H1 (cell line): ENCODE data around the gene THAP4. TPM values are rescaled to one million over a fixed set of nuclear protein-coding genes. Genes with fewer than 3 reads are reported as not detected.

Experiments
- KDM1A ChIP-seq: fragments of 200-600, 300-600 bp; sonication (generic); IDR thresholded peaks from 2 replicates; pipeline ENCODE4 v1.7.1; 2016; ENCODE audit warnings: mild to moderate bottlenecking, low read length, borderline replicate concordance
- polyA plus RNA-seq, 7 experiments: library from polyadenylated mRNA; depleted of rRNA in 3 of 7; stranded (reverse) in 5 of 7; unstranded in 2 of 7; fragments of >200 nt in 5 of 7; fragments of 200-250 nt in 2 of 7; gene quantifications; 1 replicate in 5 of 7; 2 replicates in 1 of 7; 4 replicates in 1 of 7; pipeline versions ENCODE4 v1.2.1 to v1.2.3, GENCODE V29; 2011 to 2013; ENCODE audit warnings: missing spikeins in 2 of 7, mixed read lengths in 2 of 7
- total RNA-seq: library from RNA; stranded (reverse); fragmentation: NEBNext Ultra II Directional; extraction: Animal tissue kit (Norgen Biotek cat#: 25700); gene quantifications from 2 replicates; pipeline ENCODE4 v1.2.1, GENCODE V29; 2021

Gene THAP4
- total and polyA plus RNA-seq, 2 of the 8 experiments (the other 6 are each of a cell fraction or from before 2014, with no cell fraction given), result 78.9 to 83.6 TPM

DNA sequence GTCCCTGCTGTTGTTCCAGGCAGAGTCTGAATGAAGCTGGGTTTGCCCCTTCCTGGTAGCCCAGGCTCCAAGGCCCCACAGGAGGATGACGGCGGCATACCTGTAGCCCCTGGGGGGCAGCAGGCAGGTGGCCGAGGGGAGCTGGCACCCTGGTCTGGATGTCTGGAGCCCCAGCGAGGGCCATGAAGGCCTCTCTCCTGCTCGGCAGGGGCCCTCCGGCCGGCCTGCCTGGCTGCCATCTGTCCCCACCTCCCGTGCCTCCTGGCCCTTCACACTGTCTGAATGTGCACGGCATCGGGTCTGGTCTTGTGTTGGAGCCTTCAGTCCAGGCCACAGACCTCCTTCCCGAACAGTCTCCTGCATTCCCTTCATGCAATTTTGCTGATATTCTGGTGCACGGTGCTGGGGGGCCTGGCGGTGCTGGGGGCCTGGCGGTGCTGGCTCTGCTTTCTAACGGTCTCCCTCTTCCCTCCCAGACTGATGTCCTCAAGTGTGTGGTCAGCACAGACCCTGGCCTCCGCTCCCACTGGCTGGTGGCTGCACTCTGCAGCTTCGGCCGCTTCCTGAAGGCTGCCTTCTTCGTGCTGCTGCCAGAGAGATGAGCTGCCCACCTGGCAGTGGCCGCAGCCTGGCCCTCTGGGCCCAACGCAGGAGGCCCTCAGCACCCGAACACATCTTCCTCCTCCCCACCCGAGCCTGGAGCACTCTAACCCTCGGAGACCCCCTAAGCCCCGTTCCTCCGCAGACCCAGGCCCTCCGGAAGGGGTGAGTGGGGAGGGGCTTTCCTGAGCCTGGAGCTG lies 64.9 kb downstream of the THAP4 start (continued):
- no peak for TF ChIP-seq KDM1A
